GM12891 (cell line): ENCODE data around the gene RASSF1.

Source experiments
- DNase-seq: peaks from one replicate; pipeline ENCODE4 v3.0.0; 2011; ENCODE audit warnings: low spot score; ENCODE audit not compliant: insufficient read length
- FAIRE-seq: peaks from 2 replicates; lab custom pipeline; 2011; peaks lifted over from hg19 to GRCh38; lab: Jason Lieb, UNC
- PAX5 ChIP-seq: IDR thresholded peaks from 2 replicates; pipeline ENCODE4 v1.6.1; 2011; ENCODE audit warnings: low read length, moderate library complexity, mild to moderate bottlenecking; ENCODE audit not compliant: insufficient read depth, severe bottlenecking
- POLR2A ChIP-seq: IDR thresholded peaks from 2 replicates; pipeline ENCODE4 v1.6.1; 2011; ENCODE audit warnings: low read depth, low read length, control low read depth
- POLR2AphosphoS5 ChIP-seq: IDR thresholded peaks from 2 replicates; pipeline ENCODE4 v1.6.1; 2011; ENCODE audit warnings: low read depth, low read length, control low read depth
- POU2F2 ChIP-seq: IDR thresholded peaks from 2 replicates; pipeline ENCODE4 v1.6.1; 2011; ENCODE audit warnings: low read depth, mild to moderate bottlenecking, control low read depth, low read length, moderate library complexity
- SPI1 ChIP-seq: IDR thresholded peaks from 2 replicates; pipeline ENCODE4 v1.6.1; 2011; ENCODE audit warnings: low read depth, low read length, control low read depth
- TAF1 ChIP-seq: IDR thresholded peaks from 2 replicates; pipeline ENCODE4 v1.6.1; 2011; ENCODE audit warnings: low read depth, low read length, control low read depth

The RASSF1 gene

DNA sequence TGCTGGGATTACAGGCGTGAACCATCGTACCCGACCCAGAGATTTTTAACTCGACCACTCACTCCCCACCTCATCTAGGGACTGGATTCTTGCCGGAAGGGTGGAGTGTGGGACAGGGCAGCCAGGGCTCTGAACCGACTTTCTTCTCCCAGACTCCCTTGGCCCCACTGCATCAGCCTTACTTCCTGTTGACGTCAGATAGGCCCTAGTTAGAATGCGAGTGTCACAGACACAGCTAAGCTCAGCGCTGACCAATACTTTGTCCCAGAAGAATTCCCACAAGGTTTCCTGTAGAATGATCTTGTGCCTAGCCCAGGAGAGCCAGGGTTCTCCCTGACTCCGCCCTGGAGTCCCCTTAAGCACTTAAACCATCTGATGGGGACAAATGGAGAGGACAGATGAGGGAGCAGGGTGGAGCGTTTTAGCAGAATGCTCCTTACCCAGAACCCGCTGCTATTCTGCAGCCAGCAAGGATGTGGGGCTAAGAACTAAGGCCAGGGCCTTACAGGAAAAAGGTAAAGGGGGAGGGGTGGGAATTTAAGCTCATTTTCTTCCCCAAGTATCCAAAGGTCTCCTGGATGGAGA is 6.8 kb downstream of the RASSF1 start:
- FAIRE-seq (no peak), DNase-seq (no peak)
- TF ChIP-seq PAX5, result no peak
- no peak for TF ChIP-seq POU2F2
- TF ChIP-seq SPI1, result no peak
- TF ChIP-seq POLR2A, result no peak
- TF ChIP-seq POLR2AphosphoS5, result no peak
- TF ChIP-seq TAF1, result no peak

- no peak for TF ChIP-seq PAX5
- TF ChIP-seq POLR2A, result no peak
- TF ChIP-seq TAF1, result no peak
- no peak for TF ChIP-seq SPI1
- no peak for TF ChIP-seq POU2F2
- no peak for TF ChIP-seq POLR2AphosphoS5
- FAIRE-seq, result no peak
Observed at GRCh38 chr3:50331364-50331907, 9.2 kb downstream of the RASSF1 start.

GRCh38 chr3:50330330-50330729 is 10.3 kb downstream of the RASSF1 start:
- FAIRE-seq (no peak), DNase-seq (no peak)
- TF ChIP-seq POU2F2 (no peak), POLR2AphosphoS5 (no peak), TAF1 (no peak), SPI1 (no peak), PAX5 (no peak)

More at GRCh38 chr3:50331364-50331907, 9.2 kb downstream of the RASSF1 start:
- no peak for DNase-seq

DNA sequence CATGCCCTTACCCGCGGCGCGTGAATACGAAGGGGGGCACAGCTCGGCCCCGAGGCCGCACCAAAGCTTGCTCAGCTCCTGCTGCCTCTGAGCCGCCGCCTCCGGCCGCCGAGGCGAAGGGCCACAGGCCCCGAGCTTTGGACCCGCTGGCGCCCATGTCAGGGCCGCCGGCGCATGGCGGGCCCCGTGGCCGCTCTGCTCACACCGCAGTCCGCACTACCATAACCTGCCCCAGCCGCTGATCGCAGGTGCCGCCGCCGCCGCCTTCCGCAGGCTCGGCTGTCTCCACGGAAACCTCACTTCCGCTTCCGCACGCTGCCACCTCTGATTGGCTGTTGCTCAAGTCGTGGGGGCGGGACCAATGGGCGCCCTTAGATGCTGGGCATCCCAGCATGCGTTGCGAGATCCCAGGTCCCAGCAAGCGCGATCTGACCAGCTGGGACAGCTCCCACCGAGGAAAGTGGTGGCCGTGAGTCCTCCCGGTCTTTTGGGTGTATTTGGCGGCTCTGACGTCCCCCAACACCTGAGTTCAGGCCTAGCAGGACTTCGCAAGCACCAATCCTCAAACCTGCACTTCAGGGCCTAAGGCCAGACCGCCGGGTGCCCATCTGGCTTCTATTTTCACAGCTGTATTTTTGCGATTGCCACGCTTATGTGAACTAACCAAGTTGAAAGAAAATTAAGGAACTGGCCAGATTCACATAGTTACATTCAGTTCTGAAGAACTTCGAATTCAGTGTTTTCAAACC is 12.5 kb downstream of the RASSF1 start, which contains the start of gene TUSC2:
Gene TUSC2 (minus strand): TSS at position 281 of the 749 bp plus-strand sequence. CDS start 124 bp downstream, at position 157.
- FAIRE-seq, result peak; percentile 99
- DNase-seq, result peak; percentile 96
- TF ChIP-seq PAX5, result no peak
- peak; percentile 82 for TF ChIP-seq POLR2AphosphoS5
- TF ChIP-seq SPI1, result peak; percentile 75
- TF ChIP-seq POLR2A, result peak; percentile 84
- TF ChIP-seq TAF1, result peak; percentile 83
- peak; percentile 50 for TF ChIP-seq POU2F2

DNA sequence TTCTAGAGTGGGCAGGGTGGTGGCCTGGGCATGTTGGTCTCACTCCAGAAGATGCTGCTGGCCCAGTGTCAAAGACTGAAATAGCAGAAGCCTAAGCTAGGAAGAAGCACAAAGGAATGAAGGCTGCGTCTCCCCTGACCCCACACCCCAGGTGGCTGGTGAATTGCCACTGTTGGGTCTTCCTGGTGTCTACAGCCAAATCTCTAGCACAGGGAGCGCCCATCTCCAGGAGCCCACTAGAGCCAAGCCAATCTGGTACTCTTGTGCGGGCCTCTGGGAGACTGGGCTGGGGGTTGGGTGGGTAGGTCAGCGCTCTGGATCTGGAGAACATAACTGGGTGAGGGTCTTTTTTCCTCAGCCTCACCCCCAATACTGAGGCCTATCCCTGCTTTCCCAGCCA is 13.5 kb downstream of the RASSF1 start:
- DNase-seq (no peak), FAIRE-seq (no peak)
- no peak for TF ChIP-seq POU2F2
- no peak for TF ChIP-seq SPI1
- no peak for TF ChIP-seq POLR2A
- TF ChIP-seq TAF1, result no peak
- TF ChIP-seq POLR2AphosphoS5, result no peak
- no peak for TF ChIP-seq PAX5

DNA sequence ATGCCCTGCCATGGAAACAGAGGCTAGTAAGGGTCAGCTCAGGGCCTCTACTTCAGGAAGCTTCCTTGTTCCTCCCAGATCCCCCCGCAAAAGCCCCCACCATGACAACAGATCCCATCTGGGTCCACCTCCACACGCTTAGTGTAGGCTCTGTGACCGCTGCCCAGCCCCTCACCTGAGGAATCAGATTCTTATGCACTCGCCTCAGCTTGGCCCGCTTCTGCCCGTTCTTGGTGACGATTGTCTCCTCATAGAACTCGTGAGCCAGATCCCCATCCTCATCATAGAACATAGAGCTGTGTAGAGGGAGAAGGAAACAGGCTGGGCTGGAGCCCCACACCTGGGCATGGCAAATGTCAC is 14.5 kb downstream of the RASSF1 start:
- DNase-seq (no peak), FAIRE-seq (no peak)
- TF ChIP-seq PAX5, result no peak
- TF ChIP-seq POLR2AphosphoS5, result no peak
- no peak for TF ChIP-seq POLR2A
- TF ChIP-seq POU2F2, result no peak
- no peak for TF ChIP-seq TAF1
- TF ChIP-seq SPI1, result no peak

DNA sequence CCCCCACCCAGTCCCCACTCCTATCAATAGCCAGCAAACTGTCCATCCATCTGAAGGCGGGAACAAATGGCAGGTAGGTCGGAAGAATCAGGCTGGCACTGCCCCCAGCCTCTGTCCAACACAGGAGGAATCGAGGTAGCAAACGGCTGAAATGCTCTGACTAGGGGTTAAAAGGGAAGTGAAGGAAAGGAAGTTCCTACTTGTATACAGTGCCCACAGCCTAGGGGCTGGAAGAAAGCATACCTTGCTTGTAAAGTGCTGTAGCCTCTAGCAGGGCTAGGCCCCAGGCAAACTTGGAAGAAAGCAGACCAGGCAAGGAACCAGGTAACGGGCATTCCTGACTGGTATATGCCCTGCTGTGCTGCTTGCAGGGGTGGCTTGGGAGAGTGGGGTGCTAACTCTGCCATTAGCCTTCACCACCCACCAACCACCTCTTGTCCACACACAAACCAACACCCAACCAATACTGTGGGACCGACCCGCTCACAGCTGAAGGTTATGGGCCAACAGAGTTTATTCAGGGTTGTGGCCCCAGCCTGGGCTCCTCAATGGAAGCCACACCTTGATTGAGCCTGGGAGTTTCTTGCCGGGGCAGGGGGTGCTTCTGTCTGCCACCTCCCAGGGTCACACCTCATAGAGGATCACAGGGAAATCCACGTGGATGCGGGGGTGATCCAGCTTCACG is 15.0 kb downstream of the RASSF1 start:
- FAIRE-seq (no peak), DNase-seq (no peak)

DNA sequence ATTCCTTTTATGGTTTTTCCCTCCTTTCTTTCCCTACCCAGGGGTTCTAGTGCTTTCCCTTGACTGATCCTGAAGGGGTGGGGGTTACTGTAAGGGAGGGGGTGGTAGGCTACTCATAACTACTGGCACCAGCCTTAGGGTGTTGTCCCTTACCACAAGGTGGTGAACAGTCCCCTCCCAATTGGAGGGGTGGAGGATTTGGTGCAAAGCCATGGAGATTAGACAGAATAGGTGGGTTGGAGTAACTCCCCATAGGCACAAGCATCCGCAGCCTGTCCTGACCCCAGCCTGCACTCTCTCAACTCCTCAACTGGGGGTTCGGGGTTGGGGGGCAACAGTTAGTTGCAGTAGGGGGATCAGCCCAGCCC is 15.5 kb downstream of the RASSF1 start:
- no peak for DNase-seq
- FAIRE-seq, result no peak
- TF ChIP-seq POLR2AphosphoS5 (no peak), TAF1 (no peak), PAX5 (no peak), POLR2A (no peak), SPI1 (no peak), POU2F2 (no peak)

More for the DNA sequence above, 15.0 kb downstream of the RASSF1 start:
- TF ChIP-seq POLR2A (no peak), SPI1 (no peak), POU2F2 (no peak), TAF1 (no peak), PAX5 (no peak), POLR2AphosphoS5 (no peak)

- DNase-seq (no peak), FAIRE-seq (peak; percentile 79)
- TF ChIP-seq SPI1 (no peak), POU2F2 (no peak)
Observed at GRCh38 chr3:50324351-50325112, 16.1 kb downstream of the RASSF1 start.
